Liver (tissue), 9 donors: Measurements from ENCODE around the gene ZSWIM6. TPM values are rescaled to one million over a fixed set of nuclear protein-coding genes. Genes with fewer than 3 reads are reported as not detected.

Source experiments
- DNase-seq: peaks from one replicate; pipeline ENCODE4 v3.0.0-alpha.2; 2017; ENCODE audit warnings: low spot score
- H3K27ac ChIP-seq, 2 donors: one replicate each; pipeline ENCODE4 v1.7.0; 2013; ENCODE audit warnings: inconsistent platforms in 2 of 2, low read length in 2 of 2, control low read depth in 1 of 2, low read depth in 1 of 2, mild to moderate bottlenecking in 1 of 2
- H3K27me3 ChIP-seq, 4 donors: one replicate each; pipeline versions ENCODE4 v1.6.1 to v1.7.0; 2013; ENCODE audit warnings: low read length in 3 of 4, inconsistent platforms in 1 of 4, mild to moderate bottlenecking in 1 of 4, moderate library complexity in 1 of 4; ENCODE audit not compliant: control insufficient read depth in 4 of 4, insufficient read depth in 4 of 4
- H3K36me3 ChIP-seq, 4 donors: one replicate each; pipeline versions ENCODE4 v1.6.1 to v1.7.0; 2013; ENCODE audit warnings: low read length in 3 of 4, mild to moderate bottlenecking in 3 of 4, low read depth in 1 of 4, moderate library complexity in 1 of 4; ENCODE audit not compliant: control insufficient read depth in 4 of 4, insufficient read depth in 3 of 4
- H3K4me1 ChIP-seq, 4 donors: one replicate each; pipeline versions ENCODE4 v1.6.1 to v1.7.0; 2013; ENCODE audit warnings: low read length in 3 of 4, mild to moderate bottlenecking in 3 of 4, moderate library complexity in 1 of 4; ENCODE audit not compliant: control insufficient read depth in 4 of 4, insufficient read depth in 4 of 4
- H3K4me3 ChIP-seq, 3 donors: one replicate each; pipeline versions ENCODE4 v1.6.1 to v1.7.0; 2013; ENCODE audit warnings: low read length in 3 of 3, control low read depth in 1 of 3, low read depth in 1 of 3, mild to moderate bottlenecking in 1 of 3
- H3K9ac ChIP-seq, 2 donors: one replicate each; pipeline ENCODE4 v1.7.0; 2013; ENCODE audit warnings: low read length in 2 of 2, mild to moderate bottlenecking in 2 of 2, moderate library complexity in 2 of 2, control low read depth in 1 of 2, low read depth in 1 of 2
- H3K9me3 ChIP-seq, 4 donors: one replicate each; pipeline versions ENCODE4 v1.6.1 to v1.7.0; 2013; ENCODE audit warnings: low read length in 3 of 4; ENCODE audit not compliant: control insufficient read depth in 4 of 4
- ATF3 ChIP-seq: IDR thresholded peaks from 2 replicates; pipeline ENCODE4 v1.6.1; 2016; ENCODE audit warnings: antibody characterized with exemption
- EGR1 ChIP-seq, 2 donors: IDR thresholded peaks; 2 replicates each; pipeline ENCODE4 v1.6.1; 2016 to 2018; ENCODE audit warnings: antibody characterized with exemption in 2 of 2, low read depth in 2 of 2
- FOXA1 ChIP-seq: IDR thresholded peaks from 2 replicates; pipeline ENCODE4 v1.6.1; 2016; ENCODE audit warnings: antibody characterized with exemption
- FOXA2 ChIP-seq: IDR thresholded peaks from 2 replicates; pipeline ENCODE4 v1.6.1; 2016; ENCODE audit warnings: antibody characterized with exemption
- GABPA ChIP-seq, 2 donors: IDR thresholded peaks in 1 of 2; conservative IDR thresholded peaks in 1 of 2; 2 replicates each; pipeline ENCODE4 v1.6.1; 2016; ENCODE audit warnings: antibody characterized with exemption in 2 of 2, mild to moderate bottlenecking in 1 of 2, moderate library complexity in 1 of 2
- HNF4A ChIP-seq, 2 donors: conservative IDR thresholded peaks; 2 replicates each; pipeline ENCODE4 v1.6.1; 2016; ENCODE audit warnings: antibody characterized with exemption in 2 of 2, mild to moderate bottlenecking in 2 of 2
- HNF4G ChIP-seq: IDR thresholded peaks from 2 replicates; pipeline ENCODE4 v1.6.1; 2016; ENCODE audit warnings: antibody characterized with exemption
- JUND ChIP-seq, 2 donors: IDR thresholded peaks; 2 replicates each; pipeline ENCODE4 v1.6.1; 2016; ENCODE audit warnings: antibody characterized with exemption in 2 of 2
- NR2F2 ChIP-seq: IDR thresholded peaks from 2 replicates; pipeline ENCODE4 v1.6.1; 2016; ENCODE audit warnings: antibody characterized with exemption
- RAD21 ChIP-seq, 2 donors: IDR thresholded peaks; 2 replicates each; pipeline ENCODE4 v1.6.1; 2016; ENCODE audit warnings: antibody characterized with exemption in 2 of 2, mild to moderate bottlenecking in 2 of 2
- REST ChIP-seq: IDR thresholded peaks from 2 replicates; pipeline ENCODE4 v1.6.1; 2016; ENCODE audit warnings: antibody characterized with exemption, mild to moderate bottlenecking
- RXRA ChIP-seq, 2 donors: IDR thresholded peaks; 2 replicates each; pipeline ENCODE4 v1.6.1; 2017 to 2018; ENCODE audit warnings: antibody characterized with exemption in 2 of 2, mild to moderate bottlenecking in 1 of 2
- TAF1 ChIP-seq: conservative IDR thresholded peaks from 2 replicates; pipeline ENCODE4 v1.6.1; 2016; ENCODE audit warnings: antibody characterized with exemption, mild to moderate bottlenecking
- YY1 ChIP-seq: IDR thresholded peaks from 2 replicates; pipeline ENCODE4 v1.6.1; 2016; ENCODE audit warnings: antibody characterized with exemption, mild to moderate bottlenecking
- WGBS: extraction: QIAGEN DNeasy Blood & Tissue Kit; methylation state at CpG from one replicate; pipeline ENCODE4 v1.1.7; 2013; 5-methylcytosine and 5-hydroxymethylcytosine counted together
- polyA plus RNA-seq, 2 donors: library from polyadenylated mRNA; stranded (reverse) in 1 of 2; unstranded in 1 of 2; fragments of 200-250 nt in 1 of 2; fragments of >200 nt in 1 of 2; fragmentation: Nextera tagmentation in 1 of 2; extraction: Ambion mirVana in 1 of 2; gene quantifications; one replicate each; pipeline versions ENCODE4 v1.2.1 to v1.2.3, GENCODE V29; 2013 to 2015
- total RNA-seq, 2 donors: library from RNA; depleted of rRNA; stranded (reverse); fragments of >200 nt; gene quantifications; one replicate each; pipeline ENCODE4 v1.2.3, GENCODE V29; 2014
- TF ChIP-seq, protein P1 (sequence below): IDR thresholded peaks from 2 replicates; pipeline ENCODE4 v1.6.1; 2016; ENCODE audit warnings: antibody characterized with exemption
- TF ChIP-seq, protein P2 (sequence below): fragments of 150-350 bp; IDR thresholded peaks from 2 replicates; pipeline ENCODE4 v1.5.1; 2017; ENCODE audit warnings: improper control_type of control experiment, low read depth, low read length; ENCODE audit not compliant: missing input control
- donor health status: healthy.
- donor health status: healthy.
- donor health status: healthy.
- donor health status: healthy.
- donor health status: healthy.

ZSWIM6 gene
- total and polyA plus RNA-seq, 4 donors = 1.3 to 5.2 (median 3.3) TPM

GRCh38 chr5:61313960-61314681, 17.9 kb upstream of the ZSWIM6 start:
- Histone ChIP-seq H3K4me1 (no peaks in the 10 kb centered on the region), H3K9me3 (no peaks in the 10 kb centered on the region), H3K9ac (no peak overlapping the region), H3K27me3 (no peaks in the 10 kb centered on the region), H3K36me3 (no peaks in the 10 kb centered on the region), H3K4me3 (no peak overlapping the region), H3K27ac (no peak overlapping the region)
- WGBS = 77% methylated on average over 1 of the region's 1 CpG
- no peak for DNase-seq
- TF ChIP-seq NR2F2 (peak; percentile 8), GABPA (IDR thresholded peaks at IDR 0.05 in 1 of 2, conservative IDR thresholded peaks at IDR 0.05 in 1 of 2) (no peak), REST (no peak), JUND (IDR thresholded peaks at IDR 0.05) (no peak)
- TF ChIP-seq, protein P1, sequence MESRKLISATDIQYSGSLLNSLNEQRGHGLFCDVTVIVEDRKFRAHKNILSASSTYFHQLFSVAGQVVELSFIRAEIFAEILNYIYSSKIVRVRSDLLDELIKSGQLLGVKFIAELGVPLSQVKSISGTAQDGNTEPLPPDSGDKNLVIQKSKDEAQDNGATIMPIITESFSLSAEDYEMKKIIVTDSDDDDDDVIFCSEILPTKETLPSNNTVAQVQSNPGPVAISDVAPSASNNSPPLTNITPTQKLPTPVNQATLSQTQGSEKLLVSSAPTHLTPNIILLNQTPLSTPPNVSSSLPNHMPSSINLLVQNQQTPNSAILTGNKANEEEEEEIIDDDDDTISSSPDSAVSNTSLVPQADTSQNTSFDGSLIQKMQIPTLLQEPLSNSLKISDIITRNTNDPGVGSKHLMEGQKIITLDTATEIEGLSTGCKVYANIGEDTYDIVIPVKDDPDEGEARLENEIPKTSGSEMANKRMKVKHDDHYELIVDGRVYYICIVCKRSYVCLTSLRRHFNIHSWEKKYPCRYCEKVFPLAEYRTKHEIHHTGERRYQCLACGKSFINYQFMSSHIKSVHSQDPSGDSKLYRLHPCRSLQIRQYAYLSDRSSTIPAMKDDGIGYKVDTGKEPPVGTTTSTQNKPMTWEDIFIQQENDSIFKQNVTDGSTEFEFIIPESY = no peak

DNA sequence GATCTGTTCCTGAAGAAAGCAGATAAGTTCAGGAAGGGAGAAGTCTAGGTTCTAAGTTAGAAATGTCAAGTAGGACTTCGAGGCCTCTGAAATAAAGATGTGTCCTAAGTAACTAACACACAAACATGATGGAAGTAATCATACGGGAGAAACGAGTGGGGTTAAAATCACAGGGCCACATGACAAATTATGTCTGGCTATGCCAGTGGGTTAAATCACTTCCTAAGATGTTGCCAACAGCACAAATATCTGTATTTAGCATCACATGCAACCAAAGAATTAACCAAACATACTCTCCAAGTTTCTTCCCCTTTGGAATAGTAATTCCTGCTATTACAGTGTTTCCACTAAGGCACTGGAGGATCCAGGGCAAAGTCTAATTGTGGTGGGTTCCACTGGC, 13.7 kb upstream of the ZSWIM6 start:
- no peak for TF ChIP-seq NR2F2
- no peak for TF ChIP-seq RXRA (IDR thresholded peaks at IDR 0.05)
- TF ChIP-seq, protein P1 = no peak
- TF ChIP-seq HNF4A (conservative IDR thresholded peaks at IDR 0.05) = no peak
- no peak for TF ChIP-seq JUND (IDR thresholded peaks at IDR 0.05)
- TF ChIP-seq, protein P2, sequence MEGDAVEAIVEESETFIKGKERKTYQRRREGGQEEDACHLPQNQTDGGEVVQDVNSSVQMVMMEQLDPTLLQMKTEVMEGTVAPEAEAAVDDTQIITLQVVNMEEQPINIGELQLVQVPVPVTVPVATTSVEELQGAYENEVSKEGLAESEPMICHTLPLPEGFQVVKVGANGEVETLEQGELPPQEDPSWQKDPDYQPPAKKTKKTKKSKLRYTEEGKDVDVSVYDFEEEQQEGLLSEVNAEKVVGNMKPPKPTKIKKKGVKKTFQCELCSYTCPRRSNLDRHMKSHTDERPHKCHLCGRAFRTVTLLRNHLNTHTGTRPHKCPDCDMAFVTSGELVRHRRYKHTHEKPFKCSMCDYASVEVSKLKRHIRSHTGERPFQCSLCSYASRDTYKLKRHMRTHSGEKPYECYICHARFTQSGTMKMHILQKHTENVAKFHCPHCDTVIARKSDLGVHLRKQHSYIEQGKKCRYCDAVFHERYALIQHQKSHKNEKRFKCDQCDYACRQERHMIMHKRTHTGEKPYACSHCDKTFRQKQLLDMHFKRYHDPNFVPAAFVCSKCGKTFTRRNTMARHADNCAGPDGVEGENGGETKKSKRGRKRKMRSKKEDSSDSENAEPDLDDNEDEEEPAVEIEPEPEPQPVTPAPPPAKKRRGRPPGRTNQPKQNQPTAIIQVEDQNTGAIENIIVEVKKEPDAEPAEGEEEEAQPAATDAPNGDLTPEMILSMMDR = no peak
- no peak for TF ChIP-seq FOXA2
- no peak for TF ChIP-seq YY1
- TF ChIP-seq EGR1 (IDR thresholded peaks at IDR 0.05; ENCODE audit: low read depth in 2 of 2) = no peak
- TF ChIP-seq FOXA1 = no peak
- no peak for TF ChIP-seq GABPA (IDR thresholded peaks at IDR 0.05 in 1 of 2, conservative IDR thresholded peaks at IDR 0.05 in 1 of 2)
- TF ChIP-seq TAF1 = no peak
- TF ChIP-seq ATF3 = no peak
- no peak for TF ChIP-seq RAD21 (IDR thresholded peaks at IDR 0.05)
- no peak for TF ChIP-seq REST
- no peak for TF ChIP-seq HNF4G
- Histone ChIP-seq H3K9ac (no peak overlapping the region), H3K4me3 (no peak overlapping the region), H3K27me3 (no peaks in the 10 kb centered on the region), H3K27ac (no peak overlapping the region), H3K9me3 (no peaks in the 10 kb centered on the region), H3K36me3 (no peaks in the 10 kb centered on the region), H3K4me1 (peaks cover 0 to 3% (median 0%) of the 10 kb centered on the region in 4 donors)
- 78% methylated on average over 3 of the region's 3 CpGs for WGBS
- DNase-seq = no peak
